Measurements from ENCODE around the gene FHIP2A.

FHIP2A gene

GRCh38 chr10:114857922-114858629, 36.5 kb downstream of the FHIP2A start:
- DNase-seq = no peak

GRCh38 chr10:114859222-114859621, 37.6 kb downstream of the FHIP2A start:
- no peak for DNase-seq

DNA sequence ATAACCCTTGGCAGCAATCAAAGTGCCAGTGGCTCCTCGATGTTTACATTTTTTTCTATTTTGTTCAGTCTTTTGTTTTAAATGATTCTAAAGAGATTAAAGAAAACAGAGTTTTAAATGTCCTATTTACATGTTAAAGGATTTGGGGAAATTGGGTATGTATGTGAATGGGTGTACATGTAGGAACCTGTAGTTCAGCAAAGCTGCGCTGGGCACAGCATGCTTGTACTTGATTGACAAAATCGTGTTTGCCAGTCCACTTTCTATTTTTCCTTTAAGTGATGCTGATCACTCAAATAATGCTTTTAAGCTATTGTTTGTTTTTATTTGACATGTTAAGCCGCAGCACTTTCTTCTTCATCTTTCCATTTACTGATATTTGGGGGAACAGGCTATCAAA, 40.9 kb downstream of the FHIP2A start:
- no peak for DNase-seq

GRCh38 chr10:114867365-114867764, 45.8 kb downstream of the FHIP2A start:
- DNase-seq = no peak

- DNase-seq = no peak
Observed at GRCh38 chr10:114868870-114869519, 47.4 kb downstream of the FHIP2A start.

GRCh38 chr10:114869520-114869892, 47.9 kb downstream of the FHIP2A start:
- no peak for DNase-seq

DNA sequence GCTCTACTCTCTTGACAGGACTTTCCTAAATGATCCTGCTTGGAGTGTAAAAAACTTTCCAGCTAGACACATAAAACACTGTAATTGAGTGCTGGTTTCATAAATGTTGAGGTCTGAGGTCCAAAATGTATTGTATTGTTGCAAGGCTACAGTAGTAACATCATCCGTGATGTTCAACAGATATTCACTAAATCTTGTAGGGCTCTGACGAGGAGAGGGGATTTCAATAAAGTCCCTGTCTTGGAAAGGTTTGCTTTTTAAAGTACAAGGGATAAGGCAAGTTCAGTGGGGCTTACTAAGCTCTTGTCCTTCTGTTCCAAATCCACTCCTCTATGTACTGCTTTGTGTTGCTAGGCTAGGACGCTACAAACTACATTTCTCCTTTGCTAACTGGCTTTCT, 48.9 kb downstream of the FHIP2A start:
- DNase-seq = no peak

DNA sequence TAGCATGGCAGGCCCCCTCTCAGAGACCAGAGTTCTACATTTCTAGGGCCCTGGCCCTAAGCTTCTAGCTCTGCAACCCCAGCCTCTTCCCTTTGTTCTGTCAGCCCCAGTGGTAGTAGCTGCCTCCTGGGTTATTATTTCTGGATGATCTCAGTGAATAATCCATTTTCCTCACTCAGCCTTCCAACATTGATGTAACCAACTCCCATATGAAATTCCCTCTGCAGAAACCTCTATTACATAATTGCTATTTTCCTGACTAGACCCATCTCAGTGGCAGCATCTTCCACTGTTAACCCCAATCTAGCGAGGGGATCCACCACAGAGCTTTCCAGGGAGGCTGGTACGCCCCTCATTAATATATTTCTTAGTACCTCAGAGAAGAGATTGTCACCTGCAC, 49.8 kb downstream of the FHIP2A start:
- DNase-seq = no peak
